NB4 (cell line): Measurements from ENCODE around the gene CALN1.
"Not testable (repeated sequence)": the region's sequence is repeated elsewhere in the genome, so short reads cannot be mapped to it uniquely, and the experiment has no call there.

Experiments
- DNase-seq: peaks from one replicate; pipeline ENCODE4 v3.0.0; 2010; ENCODE audit warnings: low read depth
- H3K4me3 ChIP-seq: one replicate; pipeline ENCODE4 v1.5.1; 2011; ENCODE audit warnings: mild to moderate bottlenecking, low read depth, low read length, moderate library complexity
- MYC ChIP-seq: IDR thresholded peaks from 2 replicates; pipeline ENCODE4 v1.6.1; 2011; ENCODE audit warnings: low read depth, low read length
- POLR2A ChIP-seq: IDR thresholded peaks from 2 replicates; pipeline ENCODE4 v1.6.1; 2011; ENCODE audit warnings: mild to moderate bottlenecking; ENCODE audit not compliant: insufficient read length; ENCODE audit errors: extremely low read depth
- TF ChIP-seq, protein P1 (sequence below): IDR thresholded peaks from 2 replicates; pipeline ENCODE4 v1.6.1; 2011; ENCODE audit warnings: low read depth, low read length
- TF ChIP-seq, protein P2 (sequence below): IDR thresholded peaks from one replicate; pipeline ENCODE4 v1.5.1; 2012; ENCODE audit warnings: low read depth, low read length

CALN1 gene

DNA sequence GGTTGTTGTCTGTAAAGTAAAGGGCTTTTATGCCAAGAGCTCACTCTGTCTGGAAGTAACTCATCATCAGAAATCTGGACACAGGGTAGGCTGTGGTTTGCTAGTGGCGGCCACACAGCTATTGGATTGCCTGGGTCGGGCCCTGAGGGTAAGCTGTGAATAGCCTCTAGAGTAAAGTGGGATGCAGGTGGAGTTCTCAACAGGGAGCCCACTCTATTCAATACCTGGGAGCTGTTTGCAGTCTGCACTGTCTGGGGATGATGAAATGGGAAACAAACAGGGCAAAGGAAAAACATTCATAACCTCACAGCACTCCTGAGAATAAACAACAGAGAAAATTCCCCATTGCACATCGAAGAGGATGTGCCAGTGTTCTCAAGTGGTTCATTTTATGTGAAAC is 582.6 kb downstream of the CALN1 start:
- H3K4me3 ChIP-seq = no peak overlapping the region
- no peak for DNase-seq
- TF ChIP-seq, protein P1, sequence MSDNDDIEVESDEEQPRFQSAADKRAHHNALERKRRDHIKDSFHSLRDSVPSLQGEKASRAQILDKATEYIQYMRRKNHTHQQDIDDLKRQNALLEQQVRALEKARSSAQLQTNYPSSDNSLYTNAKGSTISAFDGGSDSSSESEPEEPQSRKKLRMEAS = no peak
- TF ChIP-seq, protein P2, sequence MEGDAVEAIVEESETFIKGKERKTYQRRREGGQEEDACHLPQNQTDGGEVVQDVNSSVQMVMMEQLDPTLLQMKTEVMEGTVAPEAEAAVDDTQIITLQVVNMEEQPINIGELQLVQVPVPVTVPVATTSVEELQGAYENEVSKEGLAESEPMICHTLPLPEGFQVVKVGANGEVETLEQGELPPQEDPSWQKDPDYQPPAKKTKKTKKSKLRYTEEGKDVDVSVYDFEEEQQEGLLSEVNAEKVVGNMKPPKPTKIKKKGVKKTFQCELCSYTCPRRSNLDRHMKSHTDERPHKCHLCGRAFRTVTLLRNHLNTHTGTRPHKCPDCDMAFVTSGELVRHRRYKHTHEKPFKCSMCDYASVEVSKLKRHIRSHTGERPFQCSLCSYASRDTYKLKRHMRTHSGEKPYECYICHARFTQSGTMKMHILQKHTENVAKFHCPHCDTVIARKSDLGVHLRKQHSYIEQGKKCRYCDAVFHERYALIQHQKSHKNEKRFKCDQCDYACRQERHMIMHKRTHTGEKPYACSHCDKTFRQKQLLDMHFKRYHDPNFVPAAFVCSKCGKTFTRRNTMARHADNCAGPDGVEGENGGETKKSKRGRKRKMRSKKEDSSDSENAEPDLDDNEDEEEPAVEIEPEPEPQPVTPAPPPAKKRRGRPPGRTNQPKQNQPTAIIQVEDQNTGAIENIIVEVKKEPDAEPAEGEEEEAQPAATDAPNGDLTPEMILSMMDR = no peak
- TF ChIP-seq MYC (no peak), POLR2A (no peak)

- no peak for TF ChIP-seq MYC
- TF ChIP-seq, protein P1 = no peak
- no peak for TF ChIP-seq POLR2A
- TF ChIP-seq, protein P2 = no peak
- DNase-seq = no peak
- H3K4me3 ChIP-seq = no peak overlapping the region
Measured at GRCh38 chr7:71828361-71828760, 583.8 kb downstream of the CALN1 start.

DNA sequence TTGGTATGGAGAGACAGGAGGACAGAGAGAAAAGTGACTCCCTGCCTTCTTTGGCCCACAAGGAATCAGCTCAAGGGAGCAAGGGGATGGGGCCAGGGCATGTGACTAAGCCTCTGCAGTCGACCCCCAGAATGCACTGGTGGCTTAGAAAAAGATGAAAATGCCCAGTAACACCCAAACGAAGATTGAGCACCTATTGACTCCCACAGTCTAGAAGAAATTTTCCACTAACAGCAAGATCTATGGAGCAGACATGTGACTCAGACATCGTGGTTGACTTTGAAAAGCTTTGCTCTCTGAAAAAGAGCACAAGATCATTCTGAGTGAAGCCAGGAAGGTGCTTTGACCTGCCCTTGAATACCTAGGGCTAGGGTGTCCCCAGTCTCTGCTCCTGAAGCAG is 586.0 kb downstream of the CALN1 start:
- TF ChIP-seq, protein P1 = no peak
- TF ChIP-seq, protein P2 = no peak
- no peak for TF ChIP-seq POLR2A
- no peak for TF ChIP-seq MYC
- DNase-seq = no peak
- H3K4me3 ChIP-seq = no peak overlapping the region

- TF ChIP-seq, protein P1 = no peak
- TF ChIP-seq, protein P2 = no peak
- no peak for TF ChIP-seq POLR2A
- TF ChIP-seq MYC = no peak
- no peak overlapping the region for H3K4me3 ChIP-seq
- no peak for DNase-seq
Measured at GRCh38 chr7:71824006-71824760, 588.0 kb downstream of the CALN1 start.

DNA sequence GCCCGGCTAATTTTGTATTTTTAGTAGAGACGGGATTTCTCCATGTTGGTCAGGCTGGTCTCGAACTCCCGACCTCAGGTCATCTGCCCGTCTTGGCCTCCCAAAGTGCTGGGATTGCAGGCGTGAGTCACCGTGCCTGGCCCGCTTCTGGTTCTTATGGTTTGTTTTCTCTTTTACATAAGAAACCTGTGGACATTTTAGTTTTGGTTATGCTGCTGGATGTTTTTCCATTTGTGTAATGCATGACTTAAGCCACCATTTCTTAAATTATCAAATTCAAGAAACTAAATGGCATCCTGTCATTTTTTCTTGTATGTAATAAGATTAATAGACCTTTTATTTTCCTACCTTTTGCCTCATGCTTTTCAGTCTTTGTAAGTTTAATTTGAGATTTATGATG is 589.7 kb downstream of the CALN1 start:
- not testable (repeated sequence) for DNase-seq, H3K4me3 ChIP-seq

- H3K4me3 ChIP-seq = no peak overlapping the region
- TF ChIP-seq MYC (no peak), POLR2A (no peak)
- TF ChIP-seq, protein P2 = no peak
- TF ChIP-seq, protein P1 = no peak
- no peak for DNase-seq
Measured at GRCh38 chr7:71817916-71818315, 594.2 kb downstream of the CALN1 start.
